Suprapubic skin (tissue), 4 donors: ENCODE measurements around the gene FOLR1. TPM values are rescaled to one million over a fixed set of nuclear protein-coding genes. Genes with fewer than 3 reads are reported as not detected.
"Not testable (repeated sequence)": the region's sequence is repeated elsewhere in the genome, so short reads cannot be mapped to it uniquely, and the experiment has no call there.

Experiments
- DNase-seq, 2 donors: peaks; one replicate each; pipeline ENCODE4 v3.0.0-alpha.2; 2019; ENCODE audit warnings: low spot score in 2 of 2
- H3K27ac ChIP-seq: fragments of 200-600 bp; sonication (generic); one replicate; pipeline ENCODE4 v1.5.1; 2019
- H3K27me3 ChIP-seq: fragments of 200-600 bp; sonication (generic); one replicate; pipeline ENCODE4 v1.5.1; 2019
- H3K36me3 ChIP-seq: fragments of 200-600 bp; sonication (generic); one replicate; pipeline ENCODE4 v1.5.1; 2019
- H3K4me1 ChIP-seq: fragments of 200-600 bp; sonication (generic); one replicate; pipeline ENCODE4 v1.5.1; 2019
- H3K4me3 ChIP-seq: fragments of 200-600 bp; sonication (generic); one replicate; pipeline ENCODE4 v1.5.1; 2019; ENCODE audit warnings: mild to moderate bottlenecking
- H3K9me3 ChIP-seq: fragments of 200-600 bp; sonication (generic); one replicate; pipeline ENCODE4 v1.5.1; 2019
- CTCF ChIP-seq, 2 donors: fragments of 200-600 bp in 1 of 2; fragments of 450-650 bp in 1 of 2; sonication (generic) in 1 of 2; IDR thresholded peaks; one replicate each; pipeline ENCODE4 v1.5.1; 2016 to 2019; ENCODE audit warnings: antibody characterized with exemption in 2 of 2, mild to moderate bottlenecking in 1 of 2, moderate library complexity in 1 of 2
- EP300 ChIP-seq: sonication (generic); formaldehyde crosslinking; IDR thresholded peaks from one replicate; pipeline ENCODE4 v1.6.1; 2017; ENCODE audit warnings: antibody characterized with exemption
- POLR2A ChIP-seq, 2 donors: fragments of 450-650 bp; IDR thresholded peaks; one replicate each; pipeline ENCODE4 v1.6.1; 2017; ENCODE audit warnings: antibody characterized with exemption in 2 of 2, mild to moderate bottlenecking in 2 of 2, moderate library complexity in 2 of 2
- POLR2AphosphoS5 ChIP-seq, 3 donors: sonication (generic); formaldehyde crosslinking; IDR thresholded peaks; one replicate each; pipeline ENCODE4 v1.6.1; 2017; ENCODE audit warnings: antibody characterized with exemption in 3 of 3
- WGBS: methylation state at CpG from one replicate; pipeline ENCODE4 v1.1.5; 2018; 5-methylcytosine and 5-hydroxymethylcytosine counted together
- total RNA-seq, 4 donors: library from RNA; depleted of rRNA; stranded (reverse); fragments of >200 nt; gene quantifications; one replicate each; pipeline ENCODE4 v1.1.0, GENCODE V29; 2016

Gene FOLR1
- 1 to 10 TPM in 3 of 4 donors, not detected in 1; 1.5 to 4.3 (median 4.3) TPM for total RNA-seq

DNA sequence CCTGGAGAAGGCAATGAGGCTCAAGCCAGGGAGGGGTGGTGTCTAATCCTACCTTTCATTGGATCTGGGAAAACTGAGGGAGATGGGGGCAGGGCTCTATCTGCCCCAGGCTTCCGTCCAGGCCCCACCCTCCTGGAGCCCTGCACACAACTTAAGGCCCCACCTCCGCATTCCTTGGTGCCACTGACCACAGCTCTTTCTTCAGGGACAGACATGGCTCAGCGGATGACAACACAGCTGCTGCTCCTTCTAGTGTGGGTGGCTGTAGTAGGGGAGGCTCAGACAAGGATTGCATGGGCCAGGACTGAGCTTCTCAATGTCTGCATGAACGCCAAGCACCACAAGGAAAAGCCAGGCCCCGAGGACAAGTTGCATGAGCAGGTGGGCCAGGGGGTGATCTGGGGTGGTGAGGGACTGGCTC, at the start of gene FOLR1:
FOLR1 (plus strand) TSS at position 180 of the 421 bp plus-strand sequence; CDS start at position 214, 34 bp downstream.
- Histone ChIP-seq H3K4me3 (no peak within 1 kb of the TSS), H3K36me3 (no peaks in the 10 kb centered on the region), H3K9me3 (no peaks in the 10 kb centered on the region), H3K4me1 (no peaks in the 10 kb centered on the region), H3K27me3 (no peaks in the 10 kb centered on the region), H3K27ac (no peak within 1 kb of the TSS)
- TF ChIP-seq POLR2AphosphoS5 (IDR thresholded peaks at IDR 0.05) = no peak
- TF ChIP-seq EP300 = no peak
- no peak for TF ChIP-seq CTCF (IDR thresholded peaks at IDR 0.05)
- no peak for TF ChIP-seq POLR2A (IDR thresholded peaks at IDR 0.05)
- no peak for DNase-seq
- 58% methylated on average over 4 of the region's 5 CpGs for WGBS

DNA sequence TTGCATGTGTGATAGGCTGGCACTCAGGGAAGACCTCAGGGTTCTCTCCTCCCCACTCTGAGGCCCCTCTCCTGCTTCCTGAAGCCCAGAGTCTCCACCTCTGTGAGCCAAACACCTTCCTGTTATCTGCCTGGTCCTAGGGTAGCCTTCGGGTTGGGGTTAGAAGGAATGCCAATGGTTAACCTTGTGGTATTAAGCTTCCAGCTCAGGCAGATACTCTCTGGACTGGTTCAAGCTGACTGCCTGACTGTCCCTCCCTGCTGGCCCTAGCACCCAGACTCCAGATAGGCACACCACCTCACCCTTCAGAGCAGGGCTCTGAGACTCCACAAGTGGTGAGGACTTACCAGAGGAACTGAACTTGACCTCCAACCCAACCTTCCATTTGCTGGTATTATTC, 49.4 kb upstream of the FOLR1 start:
- H3K9me3 ChIP-seq, H3K4me1 ChIP-seq, DNase-seq, H3K36me3 ChIP-seq, H3K4me3 ChIP-seq, H3K27ac ChIP-seq, H3K27me3 ChIP-seq: not testable (repeated sequence)
- WGBS = no CpG with 5 or more reads among the region's 1 CpG

- WGBS = 46% methylated on average over 4 of the region's 4 CpGs
- no peaks in the 10 kb centered on the region for H3K36me3 ChIP-seq
- no peak overlapping the region for H3K27ac ChIP-seq
- no peak for DNase-seq
- peaks cover 7% of the 10 kb centered on the region for H3K4me1 ChIP-seq
- no peak overlapping the region for H3K4me3 ChIP-seq
- TF ChIP-seq EP300 (no peak), CTCF (IDR thresholded peaks at IDR 0.05) (no peak)
- H3K27me3 ChIP-seq = no peaks in the 10 kb centered on the region
- no peaks in the 10 kb centered on the region for H3K9me3 ChIP-seq
These were observed 47.0 kb upstream of the FOLR1 start for GRCh38 chr11:72144807-72145565.

DNA sequence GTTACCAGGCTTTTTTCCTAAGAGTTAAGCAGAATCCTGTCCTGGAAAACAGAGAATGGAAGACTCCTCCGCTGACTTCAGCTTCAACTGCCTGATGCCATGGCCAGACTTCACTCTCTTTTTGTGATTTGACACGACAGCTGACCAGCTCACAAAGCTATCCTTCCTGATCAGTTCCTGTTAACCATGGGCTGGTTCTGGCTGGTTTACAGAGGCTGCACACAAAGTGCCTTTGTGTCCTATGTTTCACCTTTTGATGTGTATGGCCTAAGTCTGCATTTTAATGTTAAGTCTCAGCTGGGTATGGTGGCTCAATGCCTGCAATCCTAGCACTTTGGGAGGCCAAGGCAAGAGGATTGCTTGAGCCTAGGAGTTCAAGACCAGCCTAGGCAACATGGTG, 45.3 kb upstream of the FOLR1 start:
- no peaks in the 10 kb centered on the region for H3K36me3 ChIP-seq
- no peak for DNase-seq
- WGBS = 87% methylated on average over 2 of the region's 2 CpGs
- H3K27me3 ChIP-seq = no peaks in the 10 kb centered on the region
- peaks cover 4% of the 10 kb centered on the region for H3K4me1 ChIP-seq
- no peaks in the 10 kb centered on the region for H3K9me3 ChIP-seq
- TF ChIP-seq CTCF (IDR thresholded peaks at IDR 0.05) = no peak
- no peak for TF ChIP-seq POLR2AphosphoS5 (IDR thresholded peaks at IDR 0.05)
- no peak for TF ChIP-seq EP300
- TF ChIP-seq POLR2A (IDR thresholded peaks at IDR 0.05) = no peak
- H3K27ac ChIP-seq = no peak overlapping the region
- no peak overlapping the region for H3K4me3 ChIP-seq

DNA sequence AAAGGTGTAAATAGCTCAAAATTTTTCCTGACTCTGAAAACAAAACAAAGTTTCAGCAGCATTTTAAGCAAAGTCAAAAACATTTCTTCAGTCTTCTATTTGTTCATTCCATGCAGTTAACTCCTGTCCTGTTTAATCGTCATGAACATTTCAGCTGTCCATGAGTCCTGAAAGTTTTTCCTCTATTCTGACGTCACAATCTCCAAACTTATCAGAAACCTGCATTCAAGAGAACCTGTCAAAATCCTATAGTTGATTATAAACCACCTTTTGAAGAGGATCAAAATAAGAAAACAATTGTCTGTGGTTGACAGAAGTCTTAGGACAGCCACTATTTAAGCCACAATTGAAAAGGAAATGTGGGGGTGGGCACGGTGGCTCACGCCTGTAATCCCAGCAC, 41.1 kb upstream of the FOLR1 start:
- Histone ChIP-seq H3K27ac (no peak overlapping the region), H3K27me3 (no peaks in the 10 kb centered on the region), H3K4me1 (no peaks in the 10 kb centered on the region), H3K36me3 (no peaks in the 10 kb centered on the region), H3K9me3 (no peaks in the 10 kb centered on the region), H3K4me3 (no peak overlapping the region)
- WGBS = 80% methylated on average over 4 of the region's 4 CpGs
- DNase-seq = no peak
- TF ChIP-seq POLR2AphosphoS5 (IDR thresholded peaks at IDR 0.05) = no peak
- no peak for TF ChIP-seq POLR2A (IDR thresholded peaks at IDR 0.05)
- TF ChIP-seq EP300 = no peak
- TF ChIP-seq CTCF (IDR thresholded peaks at IDR 0.05) = no peak

DNA sequence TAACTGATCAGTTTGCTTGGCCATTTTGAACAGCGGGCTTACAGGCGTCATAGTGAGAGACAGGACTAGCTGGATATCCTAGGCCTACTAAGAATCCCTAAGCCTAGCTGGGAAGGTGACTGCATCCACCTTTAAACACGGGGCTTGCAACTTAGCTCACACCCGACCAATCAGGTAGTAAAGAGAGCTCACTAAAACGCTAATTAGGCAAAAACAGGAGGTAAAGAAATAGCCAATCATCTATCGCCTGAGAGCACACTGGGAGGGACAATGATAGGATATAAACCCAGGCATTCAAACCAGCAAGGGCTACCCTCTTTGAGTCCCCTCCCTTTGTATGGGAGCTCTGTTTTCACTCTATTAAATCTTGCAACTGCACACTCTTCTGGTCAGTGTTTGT, 38.1 kb upstream of the FOLR1 start:
- H3K27me3 ChIP-seq, H3K27ac ChIP-seq, DNase-seq, H3K4me1 ChIP-seq, H3K36me3 ChIP-seq, H3K9me3 ChIP-seq, H3K4me3 ChIP-seq: not testable (repeated sequence)
- 89% methylated on average over 6 of the region's 6 CpGs for WGBS
